Measurements from ENCODE around the gene SMYD1. TPM values are rescaled to one million over a fixed set of nuclear protein-coding genes. Genes with fewer than 3 reads are reported as not detected.

Gene SMYD1
- total and polyA plus RNA-seq, 5 donors = 96.1 to 198 (median 150) TPM

DNA sequence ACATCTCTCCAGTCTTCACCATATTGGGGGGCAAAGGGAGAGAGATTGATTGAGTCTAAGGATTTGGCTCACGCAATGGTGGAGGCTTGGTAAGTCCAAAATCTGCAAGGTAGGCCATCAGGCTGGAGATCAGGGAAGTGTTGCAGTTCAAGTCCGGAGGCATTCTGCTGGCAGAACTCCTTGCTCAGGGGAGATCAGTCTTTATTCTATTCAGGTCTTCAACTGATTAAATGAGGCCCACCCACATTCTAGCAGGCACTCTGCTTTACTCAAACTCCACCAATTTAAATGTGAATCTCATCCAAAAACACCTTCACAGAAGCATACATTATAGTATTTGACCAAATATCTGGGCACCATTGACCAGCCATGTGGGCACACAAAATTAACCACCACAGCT lies 21.4 kb downstream of the SMYD1 start:
- intact Hi-C loops (cut with DNase I) = no loop called here
- Histone ChIP-seq H3K4me3 (ENCODE audit: low read length) (no peak overlapping the region), H3K27me3 (ENCODE audit: control insufficient read depth, insufficient read depth) (no peaks in the 10 kb centered on the region), H3K9me3 (ENCODE audit: control insufficient read depth, low read length) (no peaks in the 10 kb centered on the region), H3K4me1 (ENCODE audit: control insufficient read depth, insufficient read depth, low read length) (no peaks in the 10 kb centered on the region), H3K27ac (ENCODE audit: low read length) (no peak overlapping the region)
- no peak for DNase-seq
- no peak for ATAC-seq
- 97% methylated on average over 2 of the region's 2 CpGs for WGBS

DNA sequence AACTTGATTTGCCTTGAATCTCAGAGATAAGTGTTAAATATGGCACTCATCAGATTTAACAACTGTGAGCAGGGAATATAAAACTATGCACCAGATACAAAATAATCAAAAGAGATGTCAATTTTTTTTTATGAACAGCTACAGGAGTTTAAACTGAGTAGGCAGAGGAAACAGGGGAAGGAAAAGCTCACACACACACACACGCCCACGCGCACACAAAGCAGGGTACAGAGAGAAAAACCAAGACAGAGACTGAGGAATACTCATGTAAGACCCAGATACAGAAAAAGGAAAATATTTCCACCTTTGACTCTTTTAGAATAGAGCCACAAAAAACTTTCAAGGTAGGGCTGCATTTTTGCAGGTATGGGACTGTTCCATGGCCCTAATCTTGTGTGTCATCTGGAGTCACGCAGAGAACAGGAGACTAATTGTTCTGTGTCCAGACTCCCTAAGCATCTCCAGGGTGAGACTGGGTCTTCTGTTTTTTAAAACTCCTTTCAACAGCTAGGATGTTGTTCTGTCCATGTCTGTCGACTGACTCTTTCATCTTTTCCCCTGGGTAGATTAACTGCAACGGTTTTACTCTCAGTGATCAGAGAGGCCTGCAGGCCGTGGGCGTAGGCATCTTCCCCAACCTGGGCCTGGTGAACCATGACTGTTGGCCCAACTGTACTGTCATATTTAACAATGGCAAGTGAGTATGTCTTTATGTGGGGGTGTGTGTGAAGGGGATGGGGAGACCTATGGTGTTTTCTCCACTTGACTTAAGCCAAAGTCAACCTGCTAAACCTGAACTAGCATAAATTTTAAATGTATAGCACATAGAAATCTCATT lies 23.0 kb downstream of the SMYD1 start:
- Histone ChIP-seq H3K27me3 (ENCODE audit: control insufficient read depth, insufficient read depth) (no peaks in the 10 kb centered on the region), H3K9me3 (ENCODE audit: control insufficient read depth, low read length) (no peaks in the 10 kb centered on the region), H3K4me3 (ENCODE audit: low read length) (no peak overlapping the region), H3K4me1 (ENCODE audit: control insufficient read depth, insufficient read depth, low read length) (no peaks in the 10 kb centered on the region), H3K27ac (ENCODE audit: low read length) (no peak overlapping the region)
- no peak for ATAC-seq
- intact Hi-C loops (cut with DNase I) = no loop called here
- 63% methylated on average over 8 of the region's 8 CpGs for WGBS
- DNase-seq = no peak

DNA sequence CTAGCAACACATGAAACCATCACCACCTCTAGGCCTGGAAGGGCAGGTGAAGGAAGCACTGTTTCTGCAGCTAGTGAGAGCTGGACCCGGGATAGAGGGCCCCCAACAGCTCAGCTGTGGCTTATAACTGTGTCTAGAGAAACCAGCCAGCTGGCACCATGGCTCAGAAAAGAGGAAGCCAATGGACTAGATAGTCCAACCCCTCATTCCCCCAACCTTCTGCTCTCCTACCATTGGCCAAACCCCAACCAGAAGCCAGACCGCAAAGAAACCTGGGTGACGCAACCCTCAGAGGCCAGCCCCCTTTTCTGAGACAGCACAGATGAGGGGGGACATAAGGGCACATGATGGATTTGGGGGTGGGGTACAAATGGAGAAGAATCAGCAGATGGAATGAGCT lies 24.3 kb downstream of the SMYD1 start:
- ATAC-seq (no peak), DNase-seq (no peak)
- H3K27ac ChIP-seq (ENCODE audit: low read length) = no peak overlapping the region
- WGBS = 90% methylated on average over 3 of the region's 3 CpGs
- no peaks in the 10 kb centered on the region for H3K4me1 ChIP-seq (ENCODE audit: control insufficient read depth, insufficient read depth, low read length)
- intact Hi-C loops (cut with DNase I) = no loop called here
- H3K9me3 ChIP-seq (ENCODE audit: control insufficient read depth, low read length) = no peaks in the 10 kb centered on the region
- H3K4me3 ChIP-seq (ENCODE audit: low read length) = no peak overlapping the region
- no peaks in the 10 kb centered on the region for H3K27me3 ChIP-seq (ENCODE audit: control insufficient read depth, insufficient read depth)

DNA sequence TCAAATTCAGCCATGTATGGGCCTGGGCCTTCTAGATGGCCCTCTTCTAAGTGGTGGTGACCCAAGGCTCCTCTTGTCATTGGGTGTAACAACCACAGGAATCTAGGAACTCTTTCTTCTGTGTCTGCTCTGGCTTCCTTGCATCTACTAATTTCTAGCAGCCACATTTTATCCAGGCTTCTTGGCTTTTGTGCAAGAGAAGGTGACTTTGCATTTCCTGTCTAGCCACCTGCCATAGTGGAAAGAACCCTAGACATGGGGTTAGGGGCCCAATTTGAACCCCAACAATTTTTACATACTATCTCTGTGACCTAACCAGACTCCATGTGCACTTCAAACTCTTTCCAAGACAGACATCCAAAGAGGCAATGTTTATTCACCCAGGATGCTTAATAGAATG lies 25.1 kb downstream of the SMYD1 start:
- no peak overlapping the region for H3K27ac ChIP-seq (ENCODE audit: low read length)

DNA sequence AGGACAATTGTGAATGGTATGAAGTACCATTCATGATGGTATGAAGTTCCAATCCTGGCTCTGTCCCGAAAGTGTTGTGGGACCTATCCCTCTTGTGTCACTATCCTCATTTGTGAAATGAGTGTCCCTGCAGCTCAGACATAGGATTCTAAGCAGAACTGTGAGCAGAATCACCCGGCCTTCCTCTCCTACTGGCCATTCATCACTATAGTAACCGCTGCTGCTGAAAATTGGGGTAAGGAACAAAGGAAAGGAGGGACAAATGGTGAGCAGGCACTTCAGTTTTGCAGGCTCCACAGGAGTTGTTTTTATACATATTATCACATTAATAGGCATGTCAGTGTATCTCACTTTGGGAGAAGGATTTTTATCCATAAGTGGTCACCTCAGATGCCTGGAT lies 27.4 kb downstream of the SMYD1 start:
- ATAC-seq = no peak
- no peak for DNase-seq
- Histone ChIP-seq H3K27ac (ENCODE audit: low read length) (no peak overlapping the region), H3K4me3 (ENCODE audit: low read length) (no peak overlapping the region), H3K4me1 (ENCODE audit: control insufficient read depth, insufficient read depth, low read length) (no peaks in the 10 kb centered on the region), H3K27me3 (ENCODE audit: control insufficient read depth, insufficient read depth) (no peaks in the 10 kb centered on the region), H3K9me3 (ENCODE audit: control insufficient read depth, low read length) (no peaks in the 10 kb centered on the region)
- 83% methylated on average over 3 of the region's 3 CpGs for WGBS
- intact Hi-C loops (cut with DNase I) = no loop called here

More for the DNA sequence above, 25.1 kb downstream of the SMYD1 start:
- no peaks in the 10 kb centered on the region for H3K4me1 ChIP-seq (ENCODE audit: control insufficient read depth, insufficient read depth, low read length)
- H3K4me3 ChIP-seq (ENCODE audit: low read length) = no peak overlapping the region
- intact Hi-C loops (cut with DNase I) = no loop called here
- H3K27me3 ChIP-seq (ENCODE audit: control insufficient read depth, insufficient read depth) = no peaks in the 10 kb centered on the region
- ATAC-seq = no peak
- no peaks in the 10 kb centered on the region for H3K9me3 ChIP-seq (ENCODE audit: control insufficient read depth, low read length)
- no peak for DNase-seq

DNA sequence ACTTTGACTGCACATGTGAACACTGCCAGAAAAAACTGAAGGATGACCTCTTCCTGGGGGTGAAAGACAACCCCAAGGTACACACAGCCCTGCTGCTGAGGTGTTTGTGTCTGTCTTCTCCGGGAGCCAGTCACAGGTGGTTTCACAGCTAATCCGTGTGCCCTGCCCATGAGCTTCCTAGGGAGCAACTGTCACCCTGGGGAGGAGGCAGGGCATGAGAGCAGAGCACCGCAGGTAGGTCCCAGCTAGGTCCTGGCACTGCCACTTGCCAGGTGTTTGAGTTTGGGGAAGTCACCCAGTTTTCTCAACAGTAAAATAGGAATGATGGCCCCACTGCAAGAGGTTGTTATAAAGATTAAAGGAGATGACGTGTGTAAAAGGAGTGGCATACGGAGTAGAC lies 29.1 kb downstream of the SMYD1 start:
- 69% methylated on average over 5 of the region's 5 CpGs for WGBS
- no peak overlapping the region for H3K27ac ChIP-seq (ENCODE audit: low read length)
- intact Hi-C loops (cut with DNase I) = no loop called here

DNA sequence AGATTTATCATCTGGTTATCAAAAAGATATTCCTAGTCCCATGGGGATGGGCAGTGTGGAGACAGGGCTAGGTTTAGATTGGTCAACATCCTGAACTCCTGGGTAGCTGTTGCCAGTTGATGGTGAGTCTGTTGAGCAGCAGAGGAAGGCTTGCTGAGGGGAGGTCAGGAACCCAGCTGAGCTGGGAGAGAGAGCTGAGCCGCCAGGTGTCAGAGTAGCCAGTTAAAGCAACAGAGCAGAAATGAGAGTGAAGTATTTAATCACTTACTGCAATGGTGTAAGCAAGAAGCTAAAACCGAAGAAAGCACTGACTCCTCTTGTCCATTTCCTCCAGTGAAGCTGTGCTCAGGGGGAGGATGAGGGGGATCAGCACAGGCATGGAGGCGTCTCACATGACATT lies 29.6 kb downstream of the SMYD1 start:
- Histone ChIP-seq H3K27me3 (ENCODE audit: control insufficient read depth, insufficient read depth) (no peaks in the 10 kb centered on the region), H3K4me1 (ENCODE audit: control insufficient read depth, insufficient read depth, low read length) (no peaks in the 10 kb centered on the region), H3K4me3 (ENCODE audit: low read length) (no peak overlapping the region), H3K9me3 (ENCODE audit: control insufficient read depth, low read length) (no peaks in the 10 kb centered on the region), H3K27ac (ENCODE audit: low read length) (no peak overlapping the region)
- 65% methylated on average over 3 of the region's 3 CpGs for WGBS
- ATAC-seq (no peak), DNase-seq (no peak)
- intact Hi-C loops (cut with DNase I) = no loop called here

More for the DNA sequence above, 29.1 kb downstream of the SMYD1 start:
- no peak for DNase-seq
- no peak for ATAC-seq
- Histone ChIP-seq H3K4me1 (ENCODE audit: control insufficient read depth, insufficient read depth, low read length) (no peaks in the 10 kb centered on the region), H3K4me3 (ENCODE audit: low read length) (no peak overlapping the region), H3K9me3 (ENCODE audit: control insufficient read depth, low read length) (no peaks in the 10 kb centered on the region), H3K27me3 (ENCODE audit: control insufficient read depth, insufficient read depth) (no peaks in the 10 kb centered on the region)

DNA sequence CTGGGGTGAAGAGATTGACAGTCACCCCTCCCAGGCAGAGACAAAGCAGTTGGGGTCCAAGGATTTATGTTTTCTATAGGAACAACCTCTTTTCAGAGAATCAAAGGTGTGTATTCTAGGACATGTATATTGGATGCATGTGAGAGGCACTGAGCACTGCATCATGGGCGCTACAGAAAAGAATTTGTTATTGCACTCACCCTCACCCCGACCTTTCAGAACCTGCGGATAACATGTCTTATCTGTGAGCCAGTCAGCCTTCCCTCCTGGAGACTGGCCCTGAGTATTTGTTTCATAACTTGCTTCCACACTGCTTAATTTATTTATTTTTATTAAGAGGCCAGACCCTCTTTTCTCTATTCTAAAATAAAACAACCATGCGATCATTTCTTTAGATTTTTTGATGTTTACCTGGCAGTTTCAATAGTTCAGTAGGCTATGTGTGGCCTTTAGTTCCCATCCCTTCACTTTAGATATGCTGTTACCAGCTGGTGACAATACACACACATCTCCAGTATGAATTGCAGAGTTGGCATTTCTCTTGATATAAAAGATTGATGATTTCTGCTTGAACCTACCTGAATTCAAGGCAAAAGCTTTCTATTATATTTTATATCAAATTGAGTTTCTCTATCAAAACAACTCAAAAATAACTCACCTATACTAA lies 30.4 kb downstream of the SMYD1 start:
- H3K27ac ChIP-seq (ENCODE audit: low read length) = no peak overlapping the region

DNA sequence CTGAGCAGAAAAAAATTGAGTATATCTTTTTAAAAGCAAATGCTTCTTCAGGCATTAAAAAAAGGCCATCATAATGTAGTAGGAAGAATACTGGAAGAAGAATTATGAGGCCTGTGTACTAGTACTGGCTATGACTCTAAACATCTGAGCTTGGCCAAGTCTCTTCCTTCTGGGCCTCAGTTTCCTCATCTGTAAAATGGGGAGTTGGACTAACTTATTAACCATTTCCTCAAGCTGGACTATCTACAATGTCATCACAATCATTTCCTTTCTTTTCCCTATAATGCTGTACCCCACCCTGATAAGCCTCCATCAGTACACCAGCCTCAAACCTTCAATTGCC lies 30.9 kb downstream of the SMYD1 start:
- intact Hi-C loops (cut with DNase I) = no loop called here
- H3K27me3 ChIP-seq (ENCODE audit: control insufficient read depth, insufficient read depth) = no peaks in the 10 kb centered on the region
- H3K27ac ChIP-seq (ENCODE audit: low read length) = no peak overlapping the region
- no peaks in the 10 kb centered on the region for H3K9me3 ChIP-seq (ENCODE audit: control insufficient read depth, low read length)
- no peaks in the 10 kb centered on the region for H3K4me1 ChIP-seq (ENCODE audit: control insufficient read depth, insufficient read depth, low read length)
- DNase-seq (no peak), ATAC-seq (no peak)
- H3K4me3 ChIP-seq (ENCODE audit: low read length) = no peak overlapping the region

More for the DNA sequence above, 30.4 kb downstream of the SMYD1 start:
- Histone ChIP-seq H3K4me3 (ENCODE audit: low read length) (no peak overlapping the region), H3K9me3 (ENCODE audit: control insufficient read depth, low read length) (no peaks in the 10 kb centered on the region), H3K27me3 (ENCODE audit: control insufficient read depth, insufficient read depth) (no peaks in the 10 kb centered on the region), H3K4me1 (ENCODE audit: control insufficient read depth, insufficient read depth, low read length) (no peaks in the 10 kb centered on the region)
- intact Hi-C loops (cut with DNase I) = no loop called here
- ATAC-seq (no peak), DNase-seq (no peak)
- 42% methylated on average over 4 of the region's 4 CpGs for WGBS

DNA sequence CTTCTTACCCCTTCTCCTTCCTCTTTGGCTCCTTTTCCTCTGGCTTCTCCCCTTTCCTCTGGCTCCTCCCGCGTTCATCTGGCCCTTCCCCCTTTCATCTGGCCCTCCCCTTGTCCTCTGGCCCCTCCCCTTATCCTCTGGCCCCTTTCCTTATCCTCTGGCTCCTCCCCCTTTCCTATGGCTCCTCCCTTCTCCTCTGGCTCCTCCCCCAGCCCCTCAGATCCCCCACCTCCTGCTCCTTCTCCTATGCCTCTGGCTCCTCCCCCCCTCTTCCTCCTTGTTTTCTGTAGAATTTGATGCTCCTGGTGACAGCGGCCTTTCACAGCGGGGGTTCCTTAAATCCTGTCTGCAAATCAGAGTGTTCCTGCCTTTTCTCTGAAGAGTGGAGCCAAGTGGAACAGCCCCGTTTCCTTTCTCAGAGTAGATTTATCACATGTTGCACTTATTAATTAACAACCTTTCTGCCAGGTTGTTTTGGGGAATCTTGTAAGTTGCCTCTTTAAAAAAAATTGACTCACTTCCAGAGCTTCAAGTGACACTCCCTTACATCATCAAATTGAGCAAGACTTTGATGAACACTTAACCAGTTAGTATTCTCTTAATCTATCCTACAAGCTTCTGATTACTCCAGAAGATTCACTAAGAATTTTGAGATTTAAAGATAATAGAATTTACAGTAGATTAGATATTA lies 32.3 kb downstream of the SMYD1 start:
- intact Hi-C loops (cut with DNase I) = no loop called here
- Histone ChIP-seq H3K9me3 (ENCODE audit: control insufficient read depth, low read length) (no peaks in the 10 kb centered on the region), H3K27ac (ENCODE audit: low read length) (no peak overlapping the region), H3K4me3 (ENCODE audit: low read length) (no peak overlapping the region), H3K27me3 (ENCODE audit: control insufficient read depth, insufficient read depth) (no peaks in the 10 kb centered on the region), H3K4me1 (ENCODE audit: control insufficient read depth, insufficient read depth, low read length) (no peaks in the 10 kb centered on the region)
- 44% methylated on average over 5 of the region's 5 CpGs for WGBS
- no peak for DNase-seq
- ATAC-seq = peak; percentile 48 to 58

DNA sequence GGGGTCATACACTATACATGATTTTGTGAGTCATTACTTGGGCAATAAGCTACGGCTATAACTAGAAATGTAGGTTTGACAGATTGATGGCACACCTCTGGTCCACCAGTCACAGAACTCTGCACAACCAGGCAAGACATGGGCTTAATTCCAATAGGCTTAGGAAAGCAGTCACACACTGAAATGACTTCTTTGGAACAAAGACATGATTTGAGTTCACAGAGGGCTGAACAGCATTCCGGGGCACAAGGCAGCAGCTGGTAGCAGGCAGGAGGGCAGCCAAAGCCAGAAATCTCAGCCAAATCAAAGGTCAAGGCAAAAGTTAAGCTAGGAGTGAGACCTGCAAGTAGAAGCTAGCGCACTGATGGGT lies 32.8 kb downstream of the SMYD1 start:
- Histone ChIP-seq H3K9me3 (ENCODE audit: control insufficient read depth, low read length) (no peaks in the 10 kb centered on the region), H3K4me3 (ENCODE audit: low read length) (no peak overlapping the region), H3K27me3 (ENCODE audit: control insufficient read depth, insufficient read depth) (no peaks in the 10 kb centered on the region), H3K4me1 (ENCODE audit: control insufficient read depth, insufficient read depth, low read length) (no peaks in the 10 kb centered on the region), H3K27ac (ENCODE audit: low read length) (no peak overlapping the region)
- 70% methylated on average over 3 of the region's 3 CpGs for WGBS
- intact Hi-C loops (cut with DNase I) = no loop called here
- ATAC-seq (peak in 1 of 2 donors; percentile 33), DNase-seq (no peak)

Data from right cardiac atrium (tissue), 5 donors.